Peyer's patch (tissue), 4 donors: ENCODE results near the gene EWSR1. TPM values are rescaled to one million over a fixed set of nuclear protein-coding genes. Genes with fewer than 3 reads are reported as not detected.
A peak's percentile ranks its signal among the peaks of the same experiment; 100 is the strongest.

Experiments used
- DNase-seq, 3 donors: peaks; one replicate each; pipeline ENCODE4 v3.0.0-alpha.2; 2017 to 2019
- H3K27ac ChIP-seq, 4 donors: fragments of 200-600 bp; sonication (generic); one replicate each; pipeline ENCODE4 v1.5.1; 2016 to 2019
- H3K27me3 ChIP-seq, 2 donors: fragments of 200-600 bp; sonication (generic); one replicate each; pipeline ENCODE4 v1.5.1; 2019
- H3K36me3 ChIP-seq, 3 donors: fragments of 200-600 bp; sonication (generic); one replicate each; pipeline ENCODE4 v1.5.1; 2016 to 2019
- H3K4me1 ChIP-seq, 4 donors: fragments of 200-600 bp; sonication (generic); one replicate each; pipeline ENCODE4 v1.5.1; 2016 to 2019
- H3K4me3 ChIP-seq, 4 donors: fragments of 200-600 bp; sonication (generic); 1 replicate in 3 of 4; 2 replicates in 1 of 4; pipeline ENCODE4 v1.5.1; 2016 to 2019; ENCODE audit warnings: mild to moderate bottlenecking in 1 of 4
- H3K9me3 ChIP-seq, 4 donors: fragments of 200-600 bp; sonication (generic); one replicate each; pipeline ENCODE4 v1.5.1; 2016 to 2019; ENCODE audit warnings: mild to moderate bottlenecking in 1 of 4
- POLR2A ChIP-seq, 2 donors: fragments of 450-650 bp; IDR thresholded peaks; one replicate each; pipeline ENCODE4 v1.5.1; 2017; ENCODE audit warnings: antibody characterized with exemption in 2 of 2, mild to moderate bottlenecking in 2 of 2, moderate library complexity in 2 of 2
- total RNA-seq, 4 donors: library from RNA; depleted of rRNA; stranded (reverse); fragments of >200 nt; gene quantifications; one replicate each; pipeline ENCODE4 v1.1.0, GENCODE V29; 2016
- TF ChIP-seq, protein P1 (sequence below), 6 experiments: fragments of 450-650 bp in 4 of 6; fragments of 200-600 bp in 2 of 6; sonication (generic) in 1 of 6; IDR thresholded peaks; one replicate each; pipeline ENCODE4 v1.5.1; 2017 to 2019; ENCODE audit warnings: antibody characterized with exemption in 6 of 6, mild to moderate bottlenecking in 3 of 6, moderate library complexity in 1 of 6

The EWSR1 gene
- total RNA-seq, 4 donors from 2014 or later, result 186 to 444 (median 276) TPM

DNA sequence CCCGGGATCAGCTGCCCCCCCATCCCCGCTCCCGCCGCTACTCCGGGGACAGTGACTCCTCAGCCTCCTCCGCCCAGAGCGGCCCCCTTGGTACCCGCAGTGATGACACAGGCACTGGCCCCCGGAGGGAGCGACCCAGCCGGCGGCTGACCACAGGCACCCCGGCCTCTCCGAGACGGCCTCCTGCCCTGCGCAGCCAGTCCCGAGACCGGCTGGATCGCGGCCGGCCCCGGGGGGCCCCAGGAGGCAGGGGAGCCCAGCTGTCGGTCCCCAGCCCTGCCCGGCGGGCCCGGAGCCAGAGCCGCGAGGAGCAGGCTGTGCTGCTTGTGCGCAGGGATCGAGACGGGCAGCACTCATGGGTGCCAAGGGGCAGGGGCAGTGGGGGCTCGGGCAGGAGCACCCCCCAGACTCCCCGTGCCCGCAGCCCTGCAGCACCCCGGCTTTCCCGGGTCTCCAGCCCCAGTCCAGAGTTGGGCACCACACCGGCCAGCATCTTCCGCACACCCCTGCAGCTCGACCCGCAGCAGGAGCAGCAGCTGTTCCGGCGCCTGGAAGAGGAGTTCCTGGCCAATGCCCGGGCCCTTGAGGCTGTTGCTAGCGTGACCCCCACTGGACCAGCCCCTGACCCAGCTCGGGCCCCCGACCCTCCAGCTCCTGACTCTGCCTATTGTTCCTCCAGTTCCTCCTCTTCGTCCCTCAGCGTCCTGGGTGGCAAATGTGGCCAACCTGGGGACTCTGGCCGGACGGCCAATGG lies 43.6 kb downstream of the EWSR1 start:
- H3K9me3 ChIP-seq, result no peaks in the 10 kb centered on the region
- peaks cover 0 to 19% of the 10 kb centered on the region in 2 donors for H3K27me3 ChIP-seq
- DNase-seq, result peak in 2 of 3 donors; percentile 47 to 59
- H3K36me3 ChIP-seq, result no peaks in the 10 kb centered on the region
- peaks cover 16 to 80% (median 33%) of the 10 kb centered on the region in 4 donors for H3K4me1 ChIP-seq
- H3K27ac ChIP-seq, result peak overlapping the region; percentile 32 to 77 (median 64)
- H3K4me3 ChIP-seq, result peak overlapping the region in 2 of 4 donors; percentile 15 to 27
- no peak for TF ChIP-seq POLR2A (IDR thresholded peaks at IDR 0.05)
- TF ChIP-seq, protein P1, sequence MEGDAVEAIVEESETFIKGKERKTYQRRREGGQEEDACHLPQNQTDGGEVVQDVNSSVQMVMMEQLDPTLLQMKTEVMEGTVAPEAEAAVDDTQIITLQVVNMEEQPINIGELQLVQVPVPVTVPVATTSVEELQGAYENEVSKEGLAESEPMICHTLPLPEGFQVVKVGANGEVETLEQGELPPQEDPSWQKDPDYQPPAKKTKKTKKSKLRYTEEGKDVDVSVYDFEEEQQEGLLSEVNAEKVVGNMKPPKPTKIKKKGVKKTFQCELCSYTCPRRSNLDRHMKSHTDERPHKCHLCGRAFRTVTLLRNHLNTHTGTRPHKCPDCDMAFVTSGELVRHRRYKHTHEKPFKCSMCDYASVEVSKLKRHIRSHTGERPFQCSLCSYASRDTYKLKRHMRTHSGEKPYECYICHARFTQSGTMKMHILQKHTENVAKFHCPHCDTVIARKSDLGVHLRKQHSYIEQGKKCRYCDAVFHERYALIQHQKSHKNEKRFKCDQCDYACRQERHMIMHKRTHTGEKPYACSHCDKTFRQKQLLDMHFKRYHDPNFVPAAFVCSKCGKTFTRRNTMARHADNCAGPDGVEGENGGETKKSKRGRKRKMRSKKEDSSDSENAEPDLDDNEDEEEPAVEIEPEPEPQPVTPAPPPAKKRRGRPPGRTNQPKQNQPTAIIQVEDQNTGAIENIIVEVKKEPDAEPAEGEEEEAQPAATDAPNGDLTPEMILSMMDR (IDR thresholded peaks at IDR 0.05), result no peak

DNA sequence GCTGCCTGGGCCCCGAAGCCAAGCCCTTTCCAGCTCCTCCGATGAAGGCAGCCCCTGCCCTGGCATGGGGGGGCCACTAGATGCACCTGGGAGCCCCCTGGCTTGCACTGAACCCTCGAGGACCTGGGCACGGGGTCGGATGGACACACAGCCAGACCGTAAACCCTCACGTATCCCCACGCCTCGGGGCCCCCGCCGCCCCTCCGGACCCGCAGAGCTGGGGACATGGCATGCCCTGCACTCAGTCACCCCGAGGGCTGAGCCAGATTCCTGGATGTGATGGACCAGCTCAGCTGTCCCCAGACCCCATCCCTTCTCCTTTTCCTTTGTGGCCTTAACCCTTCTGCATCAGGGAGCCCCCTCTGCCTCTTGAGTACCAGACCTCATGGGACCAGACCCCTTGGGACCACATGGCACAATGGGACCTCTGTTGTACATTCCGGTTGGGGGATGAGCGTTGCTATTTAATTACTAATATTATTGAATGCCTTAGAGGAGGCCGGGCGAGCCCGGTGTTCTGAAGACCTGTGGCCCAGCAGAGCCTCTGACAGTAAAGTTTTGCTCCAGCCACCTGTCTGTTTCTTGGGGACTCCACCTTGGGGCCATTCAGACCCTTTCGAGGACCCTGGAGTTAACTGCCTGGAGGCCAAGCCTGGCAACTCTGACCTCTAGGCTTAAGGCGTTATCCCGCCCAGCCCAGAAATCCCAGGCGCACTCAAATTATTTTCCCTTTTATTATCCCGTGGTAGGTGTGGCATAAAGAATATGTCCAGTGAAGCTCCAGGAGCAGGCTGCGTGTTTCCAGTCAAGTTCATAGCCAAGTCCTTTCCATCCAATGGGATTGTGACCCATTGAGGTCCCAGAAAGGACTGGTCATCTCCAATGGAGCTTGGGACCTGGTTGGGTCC lies 44.4 kb downstream of the EWSR1 start:
- Histone ChIP-seq H3K4me3 (no peak overlapping the region), H3K36me3 (no peaks in the 10 kb centered on the region), H3K27ac (peak overlapping the region in 1 of 4 donors; percentile 73), H3K27me3 (peaks cover 0 to 19% of the 10 kb centered on the region in 2 donors), H3K9me3 (no peaks in the 10 kb centered on the region), H3K4me1 (peaks cover 16 to 80% (median 28%) of the 10 kb centered on the region in 4 donors)
- no peak for TF ChIP-seq POLR2A (IDR thresholded peaks at IDR 0.05)
- TF ChIP-seq, protein P1 (IDR thresholded peaks at IDR 0.05), result no peak
- no peak for DNase-seq

DNA sequence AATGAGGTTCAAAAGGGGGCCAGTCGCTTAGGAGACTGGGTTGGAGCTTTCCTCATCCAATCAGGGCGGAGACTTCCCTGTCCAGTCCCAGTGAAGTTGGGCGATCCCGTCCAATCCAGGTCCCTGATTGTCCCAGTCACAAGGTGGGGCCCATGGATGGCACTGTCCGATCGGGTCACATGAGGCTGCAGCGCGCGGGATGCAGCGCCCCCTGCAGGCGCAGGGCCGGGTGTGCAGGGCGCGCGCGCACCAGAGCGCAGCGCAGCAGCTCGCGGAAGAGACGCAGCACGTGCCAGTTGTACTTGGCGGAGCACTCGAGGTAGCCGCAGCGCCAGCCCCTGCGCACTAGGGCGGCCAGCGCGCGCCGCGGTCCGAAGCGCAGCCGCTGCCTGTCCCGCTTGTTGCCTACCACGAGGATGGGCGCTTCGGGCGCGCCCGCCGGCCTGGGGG lies 45.1 kb downstream of the EWSR1 start:
- H3K9me3 ChIP-seq, result no peaks in the 10 kb centered on the region
- no peak overlapping the region for H3K27ac ChIP-seq
- H3K4me3 ChIP-seq, result no peak overlapping the region
- TF ChIP-seq, protein P1 (IDR thresholded peaks at IDR 0.05), result peak in 5 of 6 experiments; percentile 34 to 95 (median 83)
- no peak for TF ChIP-seq POLR2A (IDR thresholded peaks at IDR 0.05)
- DNase-seq, result peak in 1 of 3 donors; percentile 74
- H3K27me3 ChIP-seq, result peaks cover 0 to 19% of the 10 kb centered on the region in 2 donors
- H3K36me3 ChIP-seq, result no peaks in the 10 kb centered on the region
- H3K4me1 ChIP-seq, result peaks cover 16 to 74% (median 27%) of the 10 kb centered on the region in 4 donors

DNA sequence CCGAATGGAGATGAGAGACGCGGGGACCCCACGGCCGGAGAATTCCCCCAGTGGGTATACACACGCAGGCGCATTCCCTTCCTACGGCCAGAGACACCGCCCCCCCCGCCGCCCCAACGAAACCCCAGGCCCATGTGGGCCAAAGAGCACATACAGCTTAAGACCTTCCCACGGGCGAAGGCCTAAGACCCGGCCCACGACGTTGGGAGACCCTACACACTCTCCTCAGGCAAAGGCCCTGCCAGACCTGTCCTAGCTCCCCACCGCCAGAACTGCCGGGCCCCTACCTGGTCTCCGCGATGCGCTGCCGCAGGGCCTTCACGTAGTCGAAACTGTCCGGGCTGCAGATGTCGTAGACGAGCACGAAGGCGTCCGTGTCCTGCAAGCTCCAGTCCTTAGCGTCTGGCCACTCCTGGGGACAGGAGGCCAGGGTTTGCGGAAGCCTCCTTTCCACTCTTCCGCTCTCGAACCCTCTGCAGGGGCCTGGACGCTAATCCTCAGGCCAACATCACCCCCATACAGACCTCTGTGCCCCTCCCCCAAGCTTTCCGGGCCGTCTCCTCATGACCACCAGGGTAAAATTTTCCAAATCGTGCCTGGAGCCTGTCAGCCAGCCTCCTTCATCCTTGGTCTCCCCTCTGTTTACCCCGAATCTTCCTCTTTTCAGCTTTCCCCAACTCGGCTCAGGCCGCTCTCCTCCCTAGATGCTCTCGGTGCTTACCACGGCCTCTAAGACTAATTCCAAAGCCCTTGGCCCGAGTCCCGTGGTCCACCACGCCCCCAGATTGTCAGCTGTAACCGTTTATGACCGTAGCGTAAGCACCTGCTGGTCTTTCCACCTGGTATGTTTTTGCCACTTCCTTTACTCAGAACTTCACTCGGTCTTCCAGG lies 45.8 kb downstream of the EWSR1 start:
- no peak for TF ChIP-seq POLR2A (IDR thresholded peaks at IDR 0.05)
- TF ChIP-seq, protein P1 (IDR thresholded peaks at IDR 0.05), result no peak
- peak in 2 of 3 donors; percentile 61 to 68 for DNase-seq
- Histone ChIP-seq H3K9me3 (no peaks in the 10 kb centered on the region), H3K27ac (no peak overlapping the region), H3K36me3 (no peaks in the 10 kb centered on the region), H3K4me1 (peaks cover 16 to 67% (median 27%) of the 10 kb centered on the region in 4 donors), H3K4me3 (peak overlapping the region in 1 of 4 donors; percentile 44), H3K27me3 (peaks cover 0 to 19% of the 10 kb centered on the region in 2 donors)
